Ishikawa (cell line): ENCODE data around the gene LGR6.

Experiments used
- CEBPB ChIP-seq: IDR thresholded peaks from 2 replicates; pipeline ENCODE4 v1.6.1; 2012
- CREB1 ChIP-seq: IDR thresholded peaks from 2 replicates; pipeline ENCODE4 v1.6.1; 2012; ENCODE audit warnings: low read depth
- EGR1 ChIP-seq: IDR thresholded peaks from 2 replicates; pipeline ENCODE4 v1.6.1; 2012
- EP300 ChIP-seq: IDR thresholded peaks from 2 replicates; pipeline ENCODE4 v1.6.1; 2012; ENCODE audit warnings: borderline replicate concordance
- FOXM1 ChIP-seq: IDR thresholded peaks from 2 replicates; pipeline ENCODE4 v1.6.1; 2012; ENCODE audit warnings: low read depth, borderline replicate concordance
- MAX ChIP-seq: IDR thresholded peaks from 2 replicates; pipeline ENCODE4 v1.6.1; 2012
- NFIC ChIP-seq: IDR thresholded peaks from 2 replicates; pipeline ENCODE4 v1.6.1; 2012
- RAD21 ChIP-seq: IDR thresholded peaks from 2 replicates; pipeline ENCODE4 v1.6.1; 2012; ENCODE audit warnings: low read depth
- TAF1 ChIP-seq: IDR thresholded peaks from 2 replicates; pipeline ENCODE4 v1.6.1; 2012; ENCODE audit warnings: low read depth, mild to moderate bottlenecking
- TCF12 ChIP-seq: IDR thresholded peaks from 2 replicates; pipeline ENCODE4 v1.6.1; 2012; ENCODE audit warnings: low read depth
- TEAD4 ChIP-seq: IDR thresholded peaks from 2 replicates; pipeline ENCODE4 v1.6.1; 2012
- USF1 ChIP-seq: IDR thresholded peaks from 2 replicates; pipeline ENCODE4 v1.6.1; 2012
- YY1 ChIP-seq: IDR thresholded peaks from 2 replicates; pipeline ENCODE4 v1.6.1; 2012; ENCODE audit warnings: low read depth
- ZBTB7A ChIP-seq: IDR thresholded peaks from 2 replicates; pipeline ENCODE4 v1.6.1; 2012; ENCODE audit warnings: low read depth
- TF ChIP-seq, protein P1 (sequence below): IDR thresholded peaks from 2 replicates; pipeline ENCODE4 v1.6.1; 2012; ENCODE audit warnings: low read depth, mild to moderate bottlenecking

The LGR6 gene

GRCh38 chr1:202285908-202286307 lies 92.3 kb downstream of the LGR6 start:
- TF ChIP-seq TCF12 (no peak), ZBTB7A (no peak), EP300 (no peak), CREB1 (no peak), NFIC (no peak), FOXM1 (no peak), TEAD4 (no peak), EGR1 (no peak), USF1 (no peak), CEBPB (no peak), TAF1 (no peak), YY1 (no peak), RAD21 (no peak), MAX (no peak)
- TF ChIP-seq, protein P1, sequence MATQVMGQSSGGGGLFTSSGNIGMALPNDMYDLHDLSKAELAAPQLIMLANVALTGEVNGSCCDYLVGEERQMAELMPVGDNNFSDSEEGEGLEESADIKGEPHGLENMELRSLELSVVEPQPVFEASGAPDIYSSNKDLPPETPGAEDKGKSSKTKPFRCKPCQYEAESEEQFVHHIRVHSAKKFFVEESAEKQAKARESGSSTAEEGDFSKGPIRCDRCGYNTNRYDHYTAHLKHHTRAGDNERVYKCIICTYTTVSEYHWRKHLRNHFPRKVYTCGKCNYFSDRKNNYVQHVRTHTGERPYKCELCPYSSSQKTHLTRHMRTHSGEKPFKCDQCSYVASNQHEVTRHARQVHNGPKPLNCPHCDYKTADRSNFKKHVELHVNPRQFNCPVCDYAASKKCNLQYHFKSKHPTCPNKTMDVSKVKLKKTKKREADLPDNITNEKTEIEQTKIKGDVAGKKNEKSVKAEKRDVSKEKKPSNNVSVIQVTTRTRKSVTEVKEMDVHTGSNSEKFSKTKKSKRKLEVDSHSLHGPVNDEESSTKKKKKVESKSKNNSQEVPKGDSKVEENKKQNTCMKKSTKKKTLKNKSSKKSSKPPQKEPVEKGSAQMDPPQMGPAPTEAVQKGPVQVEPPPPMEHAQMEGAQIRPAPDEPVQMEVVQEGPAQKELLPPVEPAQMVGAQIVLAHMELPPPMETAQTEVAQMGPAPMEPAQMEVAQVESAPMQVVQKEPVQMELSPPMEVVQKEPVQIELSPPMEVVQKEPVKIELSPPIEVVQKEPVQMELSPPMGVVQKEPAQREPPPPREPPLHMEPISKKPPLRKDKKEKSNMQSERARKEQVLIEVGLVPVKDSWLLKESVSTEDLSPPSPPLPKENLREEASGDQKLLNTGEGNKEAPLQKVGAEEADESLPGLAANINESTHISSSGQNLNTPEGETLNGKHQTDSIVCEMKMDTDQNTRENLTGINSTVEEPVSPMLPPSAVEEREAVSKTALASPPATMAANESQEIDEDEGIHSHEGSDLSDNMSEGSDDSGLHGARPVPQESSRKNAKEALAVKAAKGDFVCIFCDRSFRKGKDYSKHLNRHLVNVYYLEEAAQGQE: no peak

DNA sequence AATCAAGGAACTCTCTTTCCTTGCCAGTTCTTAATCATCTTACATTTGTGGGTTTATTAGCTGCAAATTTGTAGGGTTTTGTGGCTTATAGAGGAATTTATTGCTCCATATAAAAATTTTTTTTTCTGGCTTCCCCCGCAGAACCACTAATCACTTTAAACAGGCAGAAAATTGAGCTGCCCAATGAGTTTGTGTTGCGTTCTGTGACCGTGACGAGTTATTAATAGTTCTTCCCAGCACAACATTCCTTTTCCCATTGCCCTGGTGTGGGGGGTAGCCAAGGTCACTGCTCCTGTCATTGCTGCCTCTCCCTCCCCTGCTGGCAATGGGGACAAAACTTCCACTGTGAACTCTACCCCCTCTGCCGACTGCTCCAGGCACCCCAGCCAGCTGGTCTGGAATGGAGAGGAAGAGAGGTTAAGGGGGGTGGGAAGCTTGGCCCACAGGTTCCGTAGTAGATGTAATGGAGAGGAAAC lies 93.1 kb downstream of the LGR6 start:
- TF ChIP-seq CREB1 (no peak), NFIC (0 out of 2 replicates have a peak, but pooled peaks have one; percentile 37)

- TF ChIP-seq USF1: no peak
- TF ChIP-seq MAX: no peak
- TF ChIP-seq EP300: no peak
- no peak for TF ChIP-seq TCF12
- TF ChIP-seq FOXM1: no peak
- no peak for TF ChIP-seq EGR1
- TF ChIP-seq NFIC: no peak
- TF ChIP-seq TAF1: no peak
- no peak for TF ChIP-seq RAD21
- no peak for TF ChIP-seq ZBTB7A
- no peak for TF ChIP-seq CEBPB
- TF ChIP-seq CREB1: no peak
- TF ChIP-seq YY1: no peak
- no peak for TF ChIP-seq TEAD4
- TF ChIP-seq, protein P1: no peak
Observed at GRCh38 chr1:202287196-202287595, 93.6 kb downstream of the LGR6 start.

DNA sequence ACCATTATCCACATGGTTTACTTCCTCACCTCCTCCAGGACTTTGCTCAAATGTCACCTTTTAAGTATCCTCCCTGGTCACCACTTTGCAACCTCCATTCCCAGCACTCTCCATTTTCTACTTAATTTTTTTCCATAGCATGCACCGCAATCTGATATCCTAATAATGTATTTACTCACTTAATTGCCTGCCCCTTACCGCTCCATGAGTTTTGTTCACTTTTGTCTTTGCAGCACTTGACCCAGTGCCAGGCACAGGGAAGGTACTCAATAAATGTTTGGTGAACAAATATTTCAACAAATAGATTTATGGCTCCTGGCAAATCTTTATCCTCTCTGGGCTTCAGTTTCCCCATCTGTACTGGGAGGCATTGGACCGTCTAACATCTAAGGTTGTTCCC lies 94.6 kb downstream of the LGR6 start:
- TF ChIP-seq NFIC (peak; percentile 70), CEBPB (no peak), FOXM1 (no peak), ZBTB7A (no peak), TEAD4 (peak; percentile 26; the same call in 1 of the 2 replicates), EP300 (peak; percentile 62; the same call in 1 of the 2 replicates)

DNA sequence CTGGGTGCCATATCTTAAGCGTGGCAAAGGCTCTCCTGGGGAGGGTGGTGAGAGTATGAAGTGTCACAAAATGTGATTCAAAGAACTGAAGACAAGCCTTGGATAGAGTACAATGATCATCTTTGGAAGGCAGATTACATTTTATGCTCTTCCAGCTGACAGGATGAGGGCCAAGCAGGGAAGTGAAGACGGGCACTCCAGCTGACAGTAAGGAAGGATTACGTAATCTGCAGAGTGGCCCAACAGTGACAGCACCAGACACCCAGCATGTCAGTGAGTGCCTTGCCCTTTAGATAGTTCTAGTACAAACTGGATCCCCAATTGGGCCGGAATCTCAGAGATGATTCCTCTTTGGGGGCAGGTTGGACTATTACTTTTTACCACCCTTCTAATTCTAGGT lies 95.4 kb downstream of the LGR6 start:
- TF ChIP-seq CEBPB (0 out of 2 replicates have a peak, but pooled peaks have one; percentile 11), NFIC (no peak), EP300 (no peak), ZBTB7A (no peak), FOXM1 (no peak)

GRCh38 chr1:202291001-202291400 lies 97.4 kb downstream of the LGR6 start:
- TF ChIP-seq CREB1 (no peak), EGR1 (no peak), EP300 (no peak), USF1 (no peak), FOXM1 (no peak), MAX (no peak), YY1 (no peak), RAD21 (no peak)
- TF ChIP-seq, protein P1: no peak
